Right lobe of liver (tissue), 4 donors: ENCODE measurements around the gene TRANK1.

ENCODE experiments used
- POLR2A ChIP-seq: fragments of 450-650 bp; IDR thresholded peaks from one replicate; pipeline ENCODE4 v1.6.1; 2017; ENCODE audit warnings: antibody characterized with exemption, mild to moderate bottlenecking
- TF ChIP-seq, protein P1 (sequence below), 4 donors: fragments of 200-600 bp in 3 of 4; fragments of 450-650 bp in 1 of 4; IDR thresholded peaks; one replicate each; pipeline versions ENCODE4 v1.5.1 to v1.8.0; 2016 to 2022; ENCODE audit warnings: antibody characterized with exemption in 4 of 4, mild to moderate bottlenecking in 2 of 4
- donor health status: DM: no; HTN: no; CAD: no.
- donor health status: DM: no; HTN: no; CAD: no.
- donor health status: DM: no; HTN: yes; CAD: no.

GRCh38 chr3:36944012-36944640 is 728 bp downstream of the TRANK1 start:
- TF ChIP-seq, protein P1, sequence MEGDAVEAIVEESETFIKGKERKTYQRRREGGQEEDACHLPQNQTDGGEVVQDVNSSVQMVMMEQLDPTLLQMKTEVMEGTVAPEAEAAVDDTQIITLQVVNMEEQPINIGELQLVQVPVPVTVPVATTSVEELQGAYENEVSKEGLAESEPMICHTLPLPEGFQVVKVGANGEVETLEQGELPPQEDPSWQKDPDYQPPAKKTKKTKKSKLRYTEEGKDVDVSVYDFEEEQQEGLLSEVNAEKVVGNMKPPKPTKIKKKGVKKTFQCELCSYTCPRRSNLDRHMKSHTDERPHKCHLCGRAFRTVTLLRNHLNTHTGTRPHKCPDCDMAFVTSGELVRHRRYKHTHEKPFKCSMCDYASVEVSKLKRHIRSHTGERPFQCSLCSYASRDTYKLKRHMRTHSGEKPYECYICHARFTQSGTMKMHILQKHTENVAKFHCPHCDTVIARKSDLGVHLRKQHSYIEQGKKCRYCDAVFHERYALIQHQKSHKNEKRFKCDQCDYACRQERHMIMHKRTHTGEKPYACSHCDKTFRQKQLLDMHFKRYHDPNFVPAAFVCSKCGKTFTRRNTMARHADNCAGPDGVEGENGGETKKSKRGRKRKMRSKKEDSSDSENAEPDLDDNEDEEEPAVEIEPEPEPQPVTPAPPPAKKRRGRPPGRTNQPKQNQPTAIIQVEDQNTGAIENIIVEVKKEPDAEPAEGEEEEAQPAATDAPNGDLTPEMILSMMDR (IDR thresholded peaks at IDR 0.05) = no peak
- no peak for TF ChIP-seq POLR2A
